HTR-8/SVneo (cell line): ENCODE data around the gene DYNC1I1.

Experiments
- DNase-seq: peaks from one replicate; pipeline ENCODE4 v3.0.0; 2011; ENCODE audit warnings: low spot score, mixed read lengths; ENCODE audit not compliant: insufficient read length
- FAIRE-seq: peaks from 2 replicates; lab custom pipeline; 2011; peaks lifted over from hg19 to GRCh38; lab: Jason Lieb, UNC

Gene DYNC1I1

DNA sequence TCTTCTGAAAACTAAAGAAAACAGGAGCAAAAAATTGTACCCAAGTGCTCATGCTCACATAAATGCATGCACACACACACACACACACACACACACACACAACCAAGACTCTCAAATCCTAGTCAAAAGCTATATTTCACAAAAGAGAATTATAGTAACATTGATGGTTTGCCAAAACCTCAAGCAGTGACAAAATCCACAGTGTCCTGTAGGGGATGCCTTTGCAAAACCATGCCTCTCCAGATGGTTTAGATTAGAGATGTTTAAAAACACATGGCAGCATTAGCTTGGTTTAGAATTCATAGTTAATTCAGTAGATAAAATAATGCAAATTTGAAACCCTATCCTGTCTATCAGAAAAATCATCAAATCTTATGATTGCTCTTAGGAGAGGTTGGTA, 232.2 kb downstream of the DYNC1I1 start:
- FAIRE-seq = no peak
- no peak for DNase-seq

DNA sequence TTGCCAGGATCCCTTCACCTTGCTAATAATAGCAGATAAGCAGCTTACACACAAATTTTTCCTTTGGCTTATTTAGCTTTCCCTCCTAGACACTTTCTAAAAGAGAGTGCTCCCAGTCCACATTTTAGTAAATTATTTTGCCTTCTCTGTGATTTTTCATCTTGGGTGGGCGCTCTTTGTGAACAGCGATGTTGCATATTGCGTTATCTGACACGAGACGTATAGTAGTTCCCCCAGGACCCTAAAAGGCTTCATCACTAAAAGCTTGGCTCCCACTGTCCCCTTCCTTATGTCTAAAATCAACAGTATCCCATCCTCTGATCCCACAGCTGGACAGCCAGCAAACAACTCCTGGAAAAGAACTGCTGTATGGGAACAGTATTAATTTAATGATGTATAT, 232.9 kb downstream of the DYNC1I1 start:
- FAIRE-seq = no peak
- DNase-seq = no peak

DNA sequence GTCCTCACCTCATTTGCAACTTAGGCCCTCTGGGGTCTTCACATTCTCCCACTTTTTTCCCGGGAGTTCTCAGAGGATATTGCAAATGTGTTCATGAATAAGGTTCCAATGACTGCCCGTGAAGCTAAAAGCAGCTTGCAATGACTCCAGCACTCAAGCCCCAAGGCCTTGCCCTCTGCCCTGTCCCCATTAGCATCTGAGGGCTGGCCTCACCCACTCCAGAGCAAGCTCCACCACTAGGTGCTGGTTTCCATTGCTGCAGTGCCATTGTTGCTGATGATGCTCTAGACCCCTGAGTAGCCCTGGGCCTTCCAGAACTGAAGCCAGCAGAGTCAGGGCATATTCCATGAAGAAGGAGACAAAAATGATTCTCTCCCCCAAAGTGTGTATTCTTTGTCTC, 236.8 kb downstream of the DYNC1I1 start:
- DNase-seq (no peak), FAIRE-seq (no peak)

DNA sequence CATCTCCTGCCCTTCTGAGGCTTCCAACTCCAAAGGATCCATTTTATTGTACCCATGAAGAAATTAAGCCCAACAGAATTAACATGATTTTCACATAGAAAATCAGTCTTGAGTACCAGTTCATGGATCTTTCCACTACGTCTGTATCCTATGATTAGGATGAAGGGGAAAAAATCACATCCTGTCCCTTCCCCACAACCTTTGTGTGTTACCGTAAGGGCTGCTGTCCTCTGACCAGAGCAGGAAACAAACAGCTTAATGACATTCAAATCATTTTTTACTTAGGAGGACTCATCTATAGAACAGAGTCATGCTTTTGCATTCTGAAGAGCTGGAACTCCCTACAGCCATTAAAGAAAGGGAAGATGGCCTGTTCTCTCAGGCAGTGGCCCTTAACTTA, 241.5 kb downstream of the DYNC1I1 start:
- DNase-seq = no peak
- FAIRE-seq = no peak

DNA sequence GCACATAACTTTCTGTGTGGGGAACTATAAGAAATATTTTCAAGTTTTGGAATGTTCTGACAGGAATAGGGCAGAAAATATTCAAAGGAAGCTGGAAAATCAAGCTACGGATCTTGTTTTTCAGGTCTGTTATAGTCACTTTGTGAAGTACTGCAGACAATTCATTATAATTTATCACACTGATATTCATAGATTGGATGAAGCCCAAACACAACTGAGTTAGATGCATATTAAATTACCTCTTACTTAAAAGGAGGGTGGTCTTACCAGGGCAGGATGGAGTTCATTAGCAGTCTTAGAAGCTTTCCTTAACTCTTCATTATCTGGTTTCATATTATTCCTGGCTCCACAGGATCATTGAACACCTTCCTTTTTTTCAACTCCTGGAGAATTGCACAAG, 242.3 kb downstream of the DYNC1I1 start:
- no peak for DNase-seq
- FAIRE-seq = no peak

DNA sequence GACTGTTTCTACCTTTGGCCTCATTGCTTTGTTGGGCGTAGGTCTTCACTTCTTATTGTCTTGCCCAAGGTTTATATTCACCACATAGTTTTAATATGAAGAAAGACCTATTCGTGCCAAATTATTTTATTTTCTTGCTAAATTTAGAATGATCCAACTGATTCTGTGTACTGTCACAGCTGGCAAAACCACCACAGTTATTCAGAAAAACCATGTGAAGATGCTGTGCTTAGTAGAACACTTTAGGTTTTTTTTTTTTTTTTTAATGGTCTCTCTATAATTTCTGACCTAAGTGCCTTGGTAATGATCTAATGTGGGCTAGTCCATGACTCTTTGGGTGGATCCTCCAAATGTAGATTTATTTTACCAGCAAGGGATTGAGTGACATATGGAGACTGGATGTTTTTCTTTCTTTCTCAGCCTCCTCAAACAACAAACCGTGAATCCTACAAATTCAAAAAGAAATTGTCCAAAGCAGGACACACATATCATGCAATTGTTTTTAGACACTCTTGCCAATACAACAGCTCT, 243.8 kb downstream of the DYNC1I1 start:
- FAIRE-seq (no peak), DNase-seq (no peak)

DNA sequence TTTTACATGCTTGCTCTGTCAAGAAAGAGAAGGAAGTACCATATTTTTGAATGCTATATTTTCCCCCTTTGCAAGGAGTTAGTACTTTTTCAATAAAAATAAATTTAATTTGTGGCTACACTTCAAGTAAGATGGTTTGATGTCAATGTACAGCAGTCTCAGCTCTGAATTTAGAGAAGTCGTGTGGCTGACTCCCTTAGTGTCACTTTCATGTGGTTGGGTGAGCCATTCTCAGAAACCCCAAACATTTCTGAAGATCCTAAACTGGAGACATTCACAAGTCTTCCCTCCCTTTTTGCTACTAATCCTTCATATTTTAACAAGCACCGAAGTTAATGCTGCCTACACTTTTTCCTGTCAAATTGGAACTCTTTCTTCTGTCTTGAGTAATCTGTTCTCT, 244.4 kb downstream of the DYNC1I1 start:
- DNase-seq (no peak), FAIRE-seq (no peak)

DNA sequence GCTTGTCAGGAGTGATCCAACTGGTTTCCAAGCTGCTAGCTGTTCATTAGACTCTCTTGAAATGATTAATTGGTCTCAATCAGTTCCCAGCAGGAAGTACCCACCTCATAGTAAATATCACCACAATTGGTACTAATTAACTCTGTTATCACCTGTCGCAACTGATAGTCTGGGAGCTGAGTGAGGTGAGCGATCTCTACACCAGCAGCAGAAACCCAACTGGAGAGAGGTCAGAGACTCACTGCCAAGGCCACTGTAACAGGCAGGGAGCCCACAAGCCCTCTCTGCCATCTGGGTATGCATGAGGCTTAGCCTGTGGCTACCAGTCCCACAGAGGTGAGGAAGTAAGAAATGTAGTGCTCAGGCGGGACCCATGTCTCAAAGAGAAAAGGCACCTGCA, 245.5 kb downstream of the DYNC1I1 start:
- DNase-seq = no peak
- no peak for FAIRE-seq

DNA sequence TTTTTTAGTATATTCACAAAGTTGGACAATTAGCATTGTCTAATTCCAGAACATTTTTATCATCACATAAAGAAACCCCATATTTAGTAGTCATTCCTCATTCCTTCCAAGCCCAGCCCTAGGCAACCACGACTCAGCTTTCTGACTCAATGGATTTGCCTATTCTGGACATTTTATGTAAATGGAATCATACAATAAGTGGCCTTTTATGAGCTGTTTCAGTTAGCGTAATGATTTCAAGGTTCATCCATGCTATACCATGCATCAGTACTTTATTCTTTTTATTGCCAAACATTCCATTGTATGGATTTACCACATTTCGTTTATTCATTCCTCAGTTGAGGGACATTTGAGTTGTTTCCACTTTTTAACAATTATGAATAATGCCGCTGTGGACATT, 249.2 kb downstream of the DYNC1I1 start:
- DNase-seq (no peak), FAIRE-seq (no peak)

DNA sequence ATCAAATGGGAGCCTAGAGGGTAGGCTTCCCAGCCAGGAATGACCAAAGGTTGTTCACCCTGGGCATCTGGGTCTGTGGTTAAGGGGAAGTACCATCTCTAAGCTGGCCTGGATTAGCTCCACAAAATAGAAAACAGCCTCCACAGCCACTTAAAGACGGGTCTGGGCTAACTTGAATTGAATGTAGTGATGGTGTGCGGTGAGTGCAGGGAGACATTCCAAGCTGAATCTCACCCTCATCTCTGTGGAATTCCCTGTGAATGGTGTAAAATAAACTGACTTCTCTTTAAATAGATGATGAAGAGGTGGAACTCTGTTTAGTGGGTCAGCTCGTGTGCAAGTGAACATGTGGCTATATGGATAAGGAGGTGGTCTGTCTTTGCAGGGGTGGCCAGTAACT, 251.0 kb downstream of the DYNC1I1 start:
- FAIRE-seq (no peak), DNase-seq (no peak)

DNA sequence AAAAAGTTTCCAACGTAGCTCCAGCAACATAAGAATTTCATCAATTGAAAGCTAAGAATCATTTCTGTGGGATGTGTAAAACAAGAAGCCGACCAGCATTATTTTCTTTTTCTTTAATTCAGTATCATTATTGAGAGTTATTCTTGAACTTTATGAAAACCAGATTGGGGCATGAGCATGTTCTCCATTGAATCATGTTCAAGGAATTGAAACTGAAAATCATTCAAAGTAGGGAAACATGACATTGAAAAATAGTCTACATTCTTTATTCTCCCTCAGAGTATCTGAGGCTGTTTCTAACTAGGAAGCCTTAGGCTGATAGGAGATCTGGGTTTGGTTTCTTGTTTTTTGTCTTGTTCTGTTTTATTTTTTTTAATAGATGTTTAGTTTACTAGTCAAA, 253.7 kb downstream of the DYNC1I1 start:
- FAIRE-seq = no peak
- no peak for DNase-seq

DNA sequence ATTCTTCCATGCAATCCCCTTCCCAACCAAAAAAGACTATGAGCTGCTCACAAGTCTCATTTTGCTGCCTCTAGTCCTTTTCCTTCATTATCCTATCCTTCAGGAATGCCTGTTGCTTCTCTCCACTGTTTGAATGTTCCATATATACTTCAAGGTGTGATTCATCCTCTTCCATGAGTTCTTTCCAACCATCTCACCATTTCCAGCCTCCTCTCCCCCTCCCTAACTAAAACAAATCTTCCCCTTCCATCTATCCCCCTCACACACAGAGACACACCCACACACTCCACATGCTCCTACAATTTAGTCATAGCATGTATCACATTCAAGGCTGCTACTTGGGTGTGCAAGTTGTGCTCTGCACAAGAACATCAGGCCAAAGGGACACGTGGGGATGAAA, 254.3 kb downstream of the DYNC1I1 start:
- DNase-seq = no peak
- no peak for FAIRE-seq

DNA sequence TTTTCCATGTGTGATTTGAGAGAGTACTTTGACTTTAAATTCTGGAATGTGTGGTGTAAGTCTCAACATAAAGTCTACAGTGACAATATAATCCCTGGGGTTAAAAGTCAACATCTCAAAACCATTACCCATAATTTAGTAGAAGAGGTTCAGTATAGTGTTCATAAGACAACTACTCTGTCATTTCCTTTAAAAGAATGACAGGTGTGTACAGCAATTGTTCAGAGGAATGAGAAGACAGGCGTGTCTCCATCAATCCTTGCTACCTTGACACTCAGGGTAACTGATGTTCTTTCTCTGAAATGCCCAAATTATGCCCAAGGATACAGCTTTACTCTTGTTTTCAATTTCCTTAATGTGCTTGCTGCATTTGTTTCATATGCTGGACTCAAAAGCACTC, 256.4 kb downstream of the DYNC1I1 start:
- FAIRE-seq (no peak), DNase-seq (no peak)

DNA sequence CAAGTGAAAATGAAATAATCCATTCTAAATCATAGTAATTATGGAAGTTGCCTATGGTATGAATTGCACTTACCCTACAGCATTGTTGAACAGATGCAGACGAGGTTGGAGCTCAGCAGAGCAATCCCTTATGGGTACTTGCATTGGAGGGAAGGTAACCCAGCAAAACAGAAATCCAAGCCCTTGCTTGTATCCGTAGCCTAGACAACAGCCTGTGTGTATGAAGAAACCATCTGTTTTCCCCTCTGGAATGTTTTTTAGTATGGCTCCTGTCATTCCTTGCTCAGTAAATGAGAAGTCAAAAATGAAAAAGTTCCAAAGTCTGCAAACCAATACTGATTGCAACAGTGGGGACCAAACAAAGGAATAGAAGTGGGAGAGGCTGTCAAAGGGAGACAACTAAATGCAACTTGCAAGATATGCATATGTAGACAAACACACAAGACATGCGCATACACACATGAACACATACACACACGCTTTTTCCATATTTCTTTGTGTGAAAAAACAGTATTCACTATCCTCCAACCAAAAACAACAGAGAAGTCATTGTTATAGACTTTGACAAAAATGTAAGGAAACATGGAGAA, 260.8 kb downstream of the DYNC1I1 start:
- FAIRE-seq = no peak

DNA sequence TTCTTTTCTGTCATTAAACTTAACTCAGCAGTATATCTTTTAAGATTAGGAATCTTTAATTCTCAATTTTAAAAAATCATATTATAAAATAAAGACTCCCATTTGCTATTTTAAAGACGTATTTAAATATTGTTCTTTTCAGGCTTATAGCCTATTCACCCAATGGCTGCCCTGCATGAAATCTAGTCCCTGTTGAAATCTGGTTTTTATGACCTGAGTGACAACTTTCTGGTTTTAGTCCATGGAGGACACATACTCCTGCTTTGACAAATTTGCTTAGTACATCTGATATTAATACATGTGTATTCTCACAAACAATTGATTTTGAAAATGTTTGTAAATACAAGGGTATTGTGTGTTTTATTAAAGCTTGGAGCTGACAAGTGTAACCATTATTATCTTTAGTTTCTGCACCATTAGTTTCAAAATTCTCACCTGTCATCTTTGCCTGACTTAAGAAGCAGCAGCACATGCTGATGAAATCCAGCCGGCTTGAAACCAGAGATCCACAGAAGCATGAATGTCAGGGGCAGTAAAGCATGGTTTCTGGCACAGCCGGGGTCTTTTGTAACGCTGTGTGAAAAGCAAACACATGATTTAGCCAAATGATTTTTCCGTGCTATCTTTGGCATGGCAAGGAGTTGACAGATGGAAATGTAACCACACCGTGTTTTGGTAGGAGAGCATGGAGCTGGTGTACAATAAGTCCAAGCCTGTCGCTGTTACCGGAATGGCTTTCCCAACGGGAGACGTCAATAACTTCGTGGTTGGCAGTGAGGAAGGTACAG, 262.8 kb downstream of the DYNC1I1 start:
- FAIRE-seq (no peak), DNase-seq (no peak)

More for the DNA sequence above, 260.8 kb downstream of the DYNC1I1 start:
- DNase-seq = no peak

DNA sequence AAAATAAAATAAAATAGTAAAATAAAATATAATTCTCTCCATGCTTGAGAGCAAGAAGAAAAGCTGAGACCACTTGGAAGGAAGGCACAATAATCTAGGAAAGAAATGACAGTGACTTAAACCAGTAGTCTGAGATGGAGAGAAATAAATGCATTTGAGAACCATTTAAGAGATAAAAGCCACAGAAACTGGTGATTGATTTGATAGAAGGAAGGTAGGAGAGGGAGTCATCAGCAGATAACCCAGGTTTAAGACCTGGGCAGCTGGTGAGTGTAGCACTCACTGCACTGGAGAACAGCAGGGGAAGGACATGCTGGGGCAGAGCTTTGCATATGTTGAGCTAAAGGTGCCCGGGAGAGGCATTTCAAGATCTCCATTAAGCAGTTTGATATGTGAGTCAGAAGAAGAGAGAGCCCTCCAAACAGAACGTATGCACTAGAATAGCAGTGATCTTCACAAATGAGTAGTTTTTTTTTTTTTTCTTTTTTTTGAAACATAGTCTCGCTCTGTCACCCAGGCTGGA, 268.0 kb downstream of the DYNC1I1 start:
- no peak for DNase-seq
- FAIRE-seq = no peak

DNA sequence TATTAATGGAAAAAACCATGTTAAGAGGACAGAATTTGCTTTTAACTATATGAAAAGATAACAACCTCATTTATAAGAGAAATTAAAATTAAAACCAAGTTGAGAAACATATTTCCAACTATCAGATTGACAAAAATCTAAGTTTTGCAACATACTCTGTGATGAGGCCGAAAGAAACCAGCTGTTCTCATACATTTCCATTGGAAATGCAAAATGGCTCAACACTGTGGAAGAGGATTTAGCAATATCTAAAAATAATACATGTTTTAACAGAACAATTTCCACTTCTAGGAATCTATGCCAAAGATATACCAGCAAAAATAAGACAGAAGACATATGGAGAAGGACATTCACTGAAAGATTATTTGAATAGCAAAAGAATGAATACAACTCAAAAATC, 268.8 kb downstream of the DYNC1I1 start:
- DNase-seq (no peak), FAIRE-seq (no peak)

DNA sequence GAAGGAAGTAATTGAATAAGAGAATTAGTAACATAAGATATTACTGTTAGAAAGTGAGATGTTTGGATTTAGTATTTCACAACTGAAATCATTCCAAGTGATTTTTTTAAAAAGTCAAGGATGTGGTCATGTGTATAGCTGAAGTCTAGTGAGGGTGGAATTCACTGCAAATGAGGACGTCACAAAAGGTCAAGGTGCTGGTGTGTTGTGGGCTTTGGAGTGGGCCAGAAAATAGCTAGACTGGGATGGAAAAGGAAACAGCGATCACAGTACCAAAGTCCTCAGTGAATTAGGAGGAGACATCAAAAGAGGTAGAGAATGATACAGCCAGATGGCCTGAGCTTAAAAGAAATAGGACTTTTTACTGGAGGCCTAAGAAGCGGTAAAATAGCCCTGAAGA, 272.8 kb downstream of the DYNC1I1 start:
- FAIRE-seq = no peak
- no peak for DNase-seq

DNA sequence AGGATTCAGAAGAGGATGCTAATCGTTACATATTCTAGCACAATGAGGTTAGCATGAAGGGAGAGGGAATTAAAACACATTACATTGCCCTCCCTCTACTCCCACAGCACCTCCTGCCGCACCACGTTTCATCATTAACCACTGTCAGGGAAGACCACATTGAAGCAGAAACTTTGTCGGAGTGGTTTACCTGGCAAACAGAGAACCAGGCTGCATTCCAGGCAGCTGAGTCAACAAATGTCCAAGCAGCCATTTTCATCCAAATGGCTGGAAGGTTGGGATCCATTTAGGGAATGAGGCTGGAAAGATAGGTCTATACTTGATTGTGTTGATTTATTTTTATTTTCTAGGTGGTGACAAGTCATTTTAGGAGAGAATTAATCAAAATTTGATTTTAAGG, 273.6 kb downstream of the DYNC1I1 start:
- DNase-seq = no peak
- no peak for FAIRE-seq

DNA sequence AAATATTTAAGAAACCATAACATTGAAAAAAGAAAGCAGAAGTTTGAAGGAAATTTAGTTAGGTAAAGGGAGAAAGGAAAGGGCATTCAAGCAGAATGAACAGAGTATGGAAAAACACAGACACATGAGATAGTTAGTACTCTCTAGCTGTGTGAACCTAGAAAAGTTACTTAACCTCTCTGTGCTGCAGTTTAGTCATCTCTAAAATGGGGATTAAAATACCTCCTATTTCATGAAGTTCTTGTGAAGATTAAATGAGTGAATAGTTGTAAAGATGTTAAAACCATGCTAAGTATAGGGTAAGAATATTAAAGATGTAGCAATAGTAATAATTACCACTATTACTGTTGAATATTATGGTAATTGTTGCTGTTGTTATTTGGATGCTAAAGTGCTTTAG, 279.9 kb downstream of the DYNC1I1 start:
- DNase-seq (no peak), FAIRE-seq (no peak)

DNA sequence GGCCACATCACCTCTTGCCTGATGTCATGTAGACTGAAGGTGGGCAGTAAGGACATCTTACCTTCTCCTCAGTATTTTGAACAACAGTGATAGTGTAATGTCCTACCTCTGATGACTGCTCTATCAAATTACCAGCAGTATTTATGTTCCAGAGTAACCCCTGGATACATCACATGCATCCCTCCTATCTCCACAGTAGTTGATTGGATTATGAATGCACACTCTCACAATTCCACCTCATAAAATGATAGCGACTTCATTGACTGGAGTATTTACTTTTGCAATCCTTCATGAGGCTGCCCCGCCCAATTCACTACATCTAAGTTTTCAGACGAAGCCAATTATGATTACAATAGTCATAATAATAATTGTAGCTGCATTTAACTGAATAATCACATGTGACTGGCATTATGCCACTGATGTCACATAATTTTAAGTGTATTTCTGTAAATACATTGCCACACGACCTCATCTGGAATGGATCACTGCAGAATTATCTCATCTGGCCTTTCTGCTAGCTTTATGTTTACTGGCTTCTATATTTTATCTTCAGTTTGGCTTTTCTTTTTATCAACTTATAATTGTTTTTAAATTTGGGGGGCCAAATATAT, 280.6 kb downstream of the DYNC1I1 start:
- no peak for DNase-seq
- no peak for FAIRE-seq
